ENCODE results near the gene B4GALNT4. TPM values are rescaled to one million over a fixed set of nuclear protein-coding genes. Genes with fewer than 3 reads are reported as not detected.
A peak's percentile ranks its signal among the peaks of the same experiment; 100 is the strongest.

B4GALNT4 gene
- total and polyA plus RNA-seq, 12 donors = 0.09 to 1.7 (median 0.56) TPM; not detected in 3

DNA sequence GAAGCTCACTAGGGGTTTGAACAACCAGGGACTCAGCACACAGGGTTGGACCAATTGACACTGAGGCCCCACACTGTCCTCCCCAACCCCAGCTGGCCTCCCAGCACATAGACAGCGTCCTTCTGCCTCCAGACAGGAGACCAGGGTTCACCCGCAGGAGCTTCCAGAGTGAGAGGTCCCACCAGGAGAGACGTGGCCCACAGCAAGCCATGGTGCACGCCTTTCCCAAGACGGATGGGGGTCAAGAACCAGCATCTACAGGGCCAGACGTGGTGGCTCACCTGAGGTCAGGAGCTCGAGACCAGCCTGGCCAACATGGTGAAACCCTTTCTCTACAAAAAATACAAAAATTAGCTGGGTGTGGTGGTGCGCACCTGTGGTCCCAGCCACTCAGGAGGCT is 57.6 kb downstream of the B4GALNT4 start:
- Histone ChIP-seq H3K4me1 (no peaks in the 10 kb centered on the region), H3K9me3 (peaks cover 0 to 3% (median 0%) of the 10 kb centered on the region in 11 donors), H3K36me3 (no peaks in the 10 kb centered on the region), H3K27ac (no peak overlapping the region), H3K4me3 (no peak overlapping the region), H3K27me3 (peaks cover 0 to 46% (median 24%) of the 10 kb centered on the region in 7 donors)
- intact Hi-C loops (cut with DNase I) = no loop called here
- WGBS, 2 donors = 83% methylated on average over 8 of the region's 8 CpGs
- no peak for ATAC-seq
- TF ChIP-seq, protein P1, sequence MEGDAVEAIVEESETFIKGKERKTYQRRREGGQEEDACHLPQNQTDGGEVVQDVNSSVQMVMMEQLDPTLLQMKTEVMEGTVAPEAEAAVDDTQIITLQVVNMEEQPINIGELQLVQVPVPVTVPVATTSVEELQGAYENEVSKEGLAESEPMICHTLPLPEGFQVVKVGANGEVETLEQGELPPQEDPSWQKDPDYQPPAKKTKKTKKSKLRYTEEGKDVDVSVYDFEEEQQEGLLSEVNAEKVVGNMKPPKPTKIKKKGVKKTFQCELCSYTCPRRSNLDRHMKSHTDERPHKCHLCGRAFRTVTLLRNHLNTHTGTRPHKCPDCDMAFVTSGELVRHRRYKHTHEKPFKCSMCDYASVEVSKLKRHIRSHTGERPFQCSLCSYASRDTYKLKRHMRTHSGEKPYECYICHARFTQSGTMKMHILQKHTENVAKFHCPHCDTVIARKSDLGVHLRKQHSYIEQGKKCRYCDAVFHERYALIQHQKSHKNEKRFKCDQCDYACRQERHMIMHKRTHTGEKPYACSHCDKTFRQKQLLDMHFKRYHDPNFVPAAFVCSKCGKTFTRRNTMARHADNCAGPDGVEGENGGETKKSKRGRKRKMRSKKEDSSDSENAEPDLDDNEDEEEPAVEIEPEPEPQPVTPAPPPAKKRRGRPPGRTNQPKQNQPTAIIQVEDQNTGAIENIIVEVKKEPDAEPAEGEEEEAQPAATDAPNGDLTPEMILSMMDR (IDR thresholded peaks at IDR 0.05) = no peak
- no peak for DNase-seq

DNA sequence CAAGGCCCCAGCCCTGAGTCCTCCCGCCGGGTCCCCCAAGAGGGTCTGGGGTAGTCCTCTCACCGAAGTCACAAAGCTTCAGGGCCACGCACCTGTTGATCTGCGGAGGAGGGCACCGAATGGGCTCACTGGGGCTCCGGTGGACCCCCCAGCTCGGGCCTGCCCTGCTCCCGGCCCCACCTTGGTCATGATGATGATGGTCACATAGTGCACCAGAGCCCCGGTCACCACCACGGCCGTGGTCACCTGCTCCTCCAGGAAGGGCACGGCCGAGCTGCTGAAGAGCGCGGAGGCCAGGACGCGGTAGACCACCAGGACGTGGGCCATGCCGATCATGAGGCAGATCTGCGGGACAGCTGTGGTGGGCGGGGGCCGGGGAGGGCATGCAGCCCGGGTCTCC is 59.0 kb downstream of the B4GALNT4 start:
- Histone ChIP-seq H3K36me3 (no peaks in the 10 kb centered on the region), H3K4me3 (no peak overlapping the region), H3K27ac (no peak overlapping the region), H3K4me1 (no peaks in the 10 kb centered on the region), H3K9me3 (peaks cover 0 to 3% (median 0%) of the 10 kb centered on the region in 11 donors), H3K27me3 (peaks cover 4 to 41% (median 19%) of the 10 kb centered on the region in 7 donors)
- ATAC-seq = peak in 1 of 8 donors; percentile 23
- TF ChIP-seq, protein P1 (IDR thresholded peaks at IDR 0.05) = no peak
- WGBS, 2 donors = 91 to 93% methylated on average over 24 of the region's 24 CpGs
- DNase-seq = peak in 1 of 2 donors; percentile 9
- intact Hi-C loops (cut with DNase I) = no loop called here

DNA sequence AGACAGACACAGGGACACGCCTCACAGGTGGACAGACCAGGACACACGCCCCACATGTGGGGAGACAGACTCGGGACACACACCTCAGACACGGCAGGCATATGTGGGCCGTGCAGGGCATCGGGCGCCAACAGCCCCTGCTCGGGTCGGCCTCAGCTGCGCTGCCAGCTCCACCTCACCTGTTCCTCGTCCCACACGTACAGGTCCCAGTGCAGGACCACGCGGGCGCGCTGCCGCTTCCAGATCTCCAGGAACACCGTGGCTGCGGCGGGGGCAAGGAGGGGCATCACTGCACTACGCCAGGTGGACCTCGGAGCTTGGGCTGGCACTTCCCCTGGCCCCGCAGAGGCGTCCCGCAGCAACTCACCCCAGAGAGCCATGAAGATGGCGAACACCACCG is 60.1 kb downstream of the B4GALNT4 start:
- intact Hi-C loops (cut with DNase I) = no loop called here

DNA sequence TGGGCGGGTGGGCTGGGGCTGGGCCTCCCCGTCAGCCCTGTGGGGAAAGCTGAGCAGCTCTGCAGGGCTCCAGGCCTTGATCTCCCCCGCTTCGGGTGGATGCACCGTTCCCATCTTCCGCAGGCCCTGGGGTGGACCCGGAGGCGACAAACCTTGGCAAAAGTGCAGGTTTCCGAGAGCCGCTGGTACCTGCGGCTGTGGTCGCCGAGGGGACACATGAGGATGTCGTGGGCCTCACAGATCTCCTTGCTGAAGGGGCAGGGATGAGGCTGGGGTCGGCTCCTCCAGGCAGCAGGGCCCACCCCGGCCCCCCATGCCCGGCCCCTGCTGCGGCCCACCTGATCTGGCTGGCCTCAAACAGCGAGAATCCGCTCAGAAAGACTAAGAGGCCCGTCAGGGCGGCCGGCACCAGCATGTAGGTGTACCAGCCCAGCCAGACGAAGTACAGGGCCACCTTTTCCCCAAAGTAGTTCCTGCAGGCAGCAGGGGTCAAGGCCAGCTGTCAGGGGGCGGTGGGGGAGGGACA is 60.7 kb downstream of the B4GALNT4 start:
- intact Hi-C loops (cut with DNase I) = no loop called here
- TF ChIP-seq, protein P1 (IDR thresholded peaks at IDR 0.05) = no peak
- H3K9me3 ChIP-seq = no peaks in the 10 kb centered on the region
- 37 to 50% methylated on average over 22 to 25 of the region's 25 CpGs for WGBS, 2 donors
- no peak overlapping the region for H3K4me3 ChIP-seq
- no peaks in the 10 kb centered on the region for H3K4me1 ChIP-seq
- peaks cover 0 to 29% (median 8%) of the 10 kb centered on the region in 7 donors for H3K27me3 ChIP-seq
- no peak overlapping the region for H3K27ac ChIP-seq
- DNase-seq = no peak
- H3K36me3 ChIP-seq = no peaks in the 10 kb centered on the region
- no peak for ATAC-seq

More for the DNA sequence above, 60.1 kb downstream of the B4GALNT4 start:
- TF ChIP-seq, protein P1 (IDR thresholded peaks at IDR 0.05) = no peak
- peaks cover 0 to 3% (median 0%) of the 10 kb centered on the region in 11 donors for H3K9me3 ChIP-seq
- H3K27ac ChIP-seq = no peak overlapping the region
- no peaks in the 10 kb centered on the region for H3K4me1 ChIP-seq
- H3K4me3 ChIP-seq = no peak overlapping the region
- peaks cover under 1 to 31% (median 11%) of the 10 kb centered on the region in 7 donors for H3K27me3 ChIP-seq
- WGBS, 2 donors = 86 to 87% methylated on average over 27 of the region's 27 CpGs
- no peaks in the 10 kb centered on the region for H3K36me3 ChIP-seq
- DNase-seq = peak in 1 of 2 donors; percentile 6
- no peak for ATAC-seq

Other genes starting within 250 kb of the B4GALNT4 start
- gene SCGB1C1, start 176.4 kb upstream of the B4GALNT4 start, total RNA-seq = not detected
- not detected for gene SCGB1C1, start 176.4 kb upstream of the B4GALNT4 start, polyA plus RNA-seq
- 10 to 100 TPM; 18.7 to 32.0 (median 20.7) TPM for gene BET1L, start 162.1 kb upstream of the B4GALNT4 start, total RNA-seq
- 10 to 100 TPM; 12.4 to 23.5 TPM for gene BET1L, start 162.1 kb upstream of the B4GALNT4 start, polyA plus RNA-seq
- gene RIC8A, start 161.8 kb upstream of the B4GALNT4 start, total RNA-seq = 10 to 100 TPM; 38.4 to 82.1 (median 59.5) TPM
- 10 to 100 TPM; 38.6 to 76.4 TPM for gene RIC8A, start 161.8 kb upstream of the B4GALNT4 start, polyA plus RNA-seq
- 10 to 100 TPM; 33.1 to 50.2 (median 35.5) TPM for gene SIRT3, start 133.2 kb upstream of the B4GALNT4 start, total RNA-seq
- gene SIRT3, start 133.2 kb upstream of the B4GALNT4 start, polyA plus RNA-seq = 10 to 100 TPM; 18.5 to 23.3 TPM
- gene PSMD13, start 132.5 kb upstream of the B4GALNT4 start, total RNA-seq = 100 to 1,000 TPM in 3 of 10 donors, 10 to 100 TPM in 7; 78.7 to 110 (median 90.4) TPM
- gene PSMD13, start 132.5 kb upstream of the B4GALNT4 start, polyA plus RNA-seq = 100 to 1,000 TPM; 129 to 163 TPM
- under 1 TPM in 4 of 10 donors, not detected in 6; 0.09 to 0.25 (median 0.12) TPM for gene NLRP6, start 91.1 kb upstream of the B4GALNT4 start, total RNA-seq
- gene NLRP6, start 91.1 kb upstream of the B4GALNT4 start, polyA plus RNA-seq = under 1 TPM; 0.07 to 0.09 TPM
- gene PGGHG, start 80.4 kb upstream of the B4GALNT4 start, total RNA-seq = 10 to 100 TPM in 1 of 10 donors, 1 to 10 TPM in 9; 3.3 to 10.8 (median 5.9) TPM
- gene PGGHG, start 80.4 kb upstream of the B4GALNT4 start, polyA plus RNA-seq = 10 to 100 TPM; 15.9 to 45.3 TPM
- not detected for gene IFITM5, start 70.0 kb upstream of the B4GALNT4 start, total RNA-seq
- not detected for gene IFITM5, start 70.0 kb upstream of the B4GALNT4 start, polyA plus RNA-seq
- 100 to 1,000 TPM in 7 of 10 donors, 10 to 100 TPM in 3; 57.2 to 333 (median 144) TPM for gene IFITM2, start 61.7 kb upstream of the B4GALNT4 start, total RNA-seq
- 100 to 1,000 TPM; 423 to 843 TPM for gene IFITM2, start 61.7 kb upstream of the B4GALNT4 start, polyA plus RNA-seq
- 100 to 1,000 TPM in 4 of 10 donors, 10 to 100 TPM in 6; 51.6 to 182 (median 94.9) TPM for gene IFITM1, start 55.5 kb upstream of the B4GALNT4 start, total RNA-seq
- gene IFITM1, start 55.5 kb upstream of the B4GALNT4 start, polyA plus RNA-seq = 100 to 1,000 TPM; 235 to 427 TPM
- gene IFITM3, start 48.6 kb upstream of the B4GALNT4 start, total RNA-seq = 100 to 1,000 TPM in 9 of 10 donors, 10 to 100 TPM in 1; 94.1 to 591 (median 172) TPM
- gene IFITM3, start 48.6 kb upstream of the B4GALNT4 start, polyA plus RNA-seq = 1,000 to 10,000 TPM in 1 of 2 donors, 100 to 1,000 TPM in 1; 676 to 1,409 TPM
- gene PKP3, start 24.7 kb downstream of the B4GALNT4 start, total RNA-seq = 1 to 10 TPM in 4 of 10 donors, under 1 TPM in 6; 0.19 to 3.0 (median 0.74) TPM
- gene PKP3, start 24.7 kb downstream of the B4GALNT4 start, polyA plus RNA-seq = under 1 TPM; 0.13 to 0.80 TPM
- 10 to 100 TPM; 20.4 to 52.4 (median 30.0) TPM for gene SIGIRR, start 45.5 kb downstream of the B4GALNT4 start, total RNA-seq
- gene SIGIRR, start 45.5 kb downstream of the B4GALNT4 start, polyA plus RNA-seq = 100 to 1,000 TPM in 1 of 2 donors, 10 to 100 TPM in 1; 56.0 to 187 TPM
- 1 to 10 TPM in 1 of 10 donors, under 1 TPM in 5, not detected in 4; 0.05 to 2.3 (median 0.19) TPM for gene ANO9, start 72.5 kb downstream of the B4GALNT4 start, total RNA-seq
- under 1 TPM; 0.13 to 0.37 TPM for gene ANO9, start 72.5 kb downstream of the B4GALNT4 start, polyA plus RNA-seq
- 10 to 100 TPM; 16.7 to 37.9 (median 24.8) TPM for gene PTDSS2, start 80.8 kb downstream of the B4GALNT4 start, total RNA-seq
- 10 to 100 TPM; 31.4 to 55.5 TPM for gene PTDSS2, start 80.8 kb downstream of the B4GALNT4 start, polyA plus RNA-seq
- gene RNH1, start 137.7 kb downstream of the B4GALNT4 start, total RNA-seq = 100 to 1,000 TPM; 118 to 221 (median 153) TPM
- 100 to 1,000 TPM in 1 of 2 donors, 10 to 100 TPM in 1; 37.4 to 189 TPM for gene RNH1, start 137.7 kb downstream of the B4GALNT4 start, polyA plus RNA-seq
- 10 to 100 TPM; 44.7 to 61.1 (median 54.5) TPM for gene HRAS, start 166.1 kb downstream of the B4GALNT4 start, total RNA-seq
- 100 to 1,000 TPM; 107 to 132 TPM for gene HRAS, start 166.1 kb downstream of the B4GALNT4 start, polyA plus RNA-seq
- gene LRRC56, start 168.0 kb downstream of the B4GALNT4 start, total RNA-seq = under 1 TPM in 8 of 10 donors, not detected in 2; 0.13 to 0.49 (median 0.19) TPM
- gene LRRC56, start 168.0 kb downstream of the B4GALNT4 start, polyA plus RNA-seq = under 1 TPM; 0.26 to 0.37 TPM
- under 1 TPM in 8 of 10 donors, not detected in 2; 0.30 to 0.72 (median 0.45) TPM for gene LMNTD2, start 191.2 kb downstream of the B4GALNT4 start, total RNA-seq
- 1 to 10 TPM in 1 of 2 donors, under 1 TPM in 1; 0.41 to 1.4 TPM for gene LMNTD2, start 191.2 kb downstream of the B4GALNT4 start, polyA plus RNA-seq
- gene RASSF7, start 191.5 kb downstream of the B4GALNT4 start, total RNA-seq = 1 to 10 TPM in 9 of 10 donors, under 1 TPM in 1; 0.96 to 4.0 (median 2.1) TPM
- 10 to 100 TPM in 1 of 2 donors, 1 to 10 TPM in 1; 6.9 to 14.2 TPM for gene RASSF7, start 191.5 kb downstream of the B4GALNT4 start, polyA plus RNA-seq
- 10 to 100 TPM; 14.7 to 23.0 (median 18.5) TPM for gene PHRF1, start 207.0 kb downstream of the B4GALNT4 start, total RNA-seq
- 10 to 100 TPM; 10.5 to 19.1 TPM for gene PHRF1, start 207.0 kb downstream of the B4GALNT4 start, polyA plus RNA-seq
- gene IRF7, start 246.5 kb downstream of the B4GALNT4 start, total RNA-seq = 10 to 100 TPM in 5 of 10 donors, 1 to 10 TPM in 5; 4.5 to 20.2 (median 9.9) TPM
- 10 to 100 TPM; 12.2 to 48.4 TPM for gene IRF7, start 246.5 kb downstream of the B4GALNT4 start, polyA plus RNA-seq

Data from heart right ventricle (tissue), 16 donors.